OCI-LY3 (cell line): ENCODE results near the gene UTP15.

ENCODE experiments used
- H2AFZ ChIP-seq: fragments of 200-600, 300-600 bp; shearing (Covaris generic); 2 replicates; pipeline ENCODE4 v1.6.0; 2014; ENCODE audit warnings: antibody characterized with exemption, low read depth, low read length
- H3K27ac ChIP-seq: fragments of 200-600, 300-600 bp; sonication (generic); 2 replicates; pipeline ENCODE4 v1.5.1; 2014; ENCODE audit warnings: mild to moderate bottlenecking, low read length, moderate library complexity, mixed read lengths
- H3K27me3 ChIP-seq: fragments of 200-600, 300-600 bp; sonication (generic); 2 replicates; pipeline ENCODE4 v1.6.1; 2014; ENCODE audit warnings: low read depth, low read length, mixed read lengths
- H3K36me3 ChIP-seq: fragments of 200-600, 300-600 bp; sonication (generic); replicated peaks from 2 replicates; pipeline ENCODE3; 2014; ENCODE audit warnings: low read depth, low read length, mixed read lengths
- H3K4me1 ChIP-seq: fragments of 300-600, 200-600 bp; sonication (generic); 2 replicates; pipeline ENCODE4 v1.6.1; 2014; ENCODE audit warnings: low read length, mixed read lengths
- H3K4me2 ChIP-seq: fragments of 200-600, 300-600 bp; sonication (generic); 2 replicates; pipeline ENCODE4 v1.6.1; 2014; ENCODE audit warnings: low read length, mixed read lengths
- H3K4me3 ChIP-seq: fragments of 300-600, 200-600 bp; sonication (generic); 2 replicates; pipeline ENCODE4 v1.5.1; 2014; ENCODE audit warnings: antibody characterized with exemption, mild to moderate bottlenecking, low read length, moderate library complexity
- H3K79me2 ChIP-seq: fragments of 300-600, 200-600 bp; shearing (Covaris generic); 2 replicates; pipeline ENCODE4 v1.6.1; 2014; ENCODE audit warnings: mild to moderate bottlenecking, low read length, mixed read lengths
- H3K9ac ChIP-seq: fragments of 300-600, 200-600 bp; shearing (Covaris generic); 2 replicates; pipeline ENCODE4 v1.6.0; 2014; ENCODE audit warnings: mild to moderate bottlenecking, low read length, moderate library complexity
- H3K9me3 ChIP-seq: fragments of 200-600, 300-600 bp; shearing (Covaris generic); 2 replicates; pipeline ENCODE4 v1.6.1; 2014; ENCODE audit warnings: low read length, mixed read lengths; ENCODE audit not compliant: insufficient read depth
- H4K20me1 ChIP-seq: fragments of 200-600, 300-600 bp; sonication (generic); 2 replicates; pipeline ENCODE4 v1.6.1; 2016; ENCODE audit warnings: low read length, mixed read lengths; ENCODE audit not compliant: insufficient read depth
- CTCF ChIP-seq: fragments of 200-600, 300-600 bp; sonication (generic); IDR thresholded peaks from 2 replicates; pipeline ENCODE4 v1.5.1; 2014; ENCODE audit warnings: antibody characterized with exemption, low read length, low read depth
- EZH2phosphoT487 ChIP-seq: fragments of 200-600 bp; shearing (Covaris generic); IDR thresholded peaks from 2 replicates; pipeline ENCODE4 v1.6.1; 2018; ENCODE audit warnings: antibody characterized with exemption, mixed run types, low read depth

The UTP15 gene

GRCh38 chr5:73617510-73618279, 52.2 kb downstream of the UTP15 start:
- TF ChIP-seq CTCF = no peak
- no peak for TF ChIP-seq EZH2phosphoT487
- H3K27ac ChIP-seq = no peak overlapping the region
- H3K4me2 ChIP-seq = no peak overlapping the region
- H4K20me1 ChIP-seq = no peaks in the 10 kb centered on the region
- no peaks in the 10 kb centered on the region for H3K4me1 ChIP-seq
- no peaks in the 10 kb centered on the region for H3K9me3 ChIP-seq
- no peak overlapping the region for H3K4me3 ChIP-seq
- H2AFZ ChIP-seq = no peak overlapping the region
- H3K79me2 ChIP-seq = no peaks in the 10 kb centered on the region
- no peaks in the 10 kb centered on the region for H3K27me3 ChIP-seq
- no peak overlapping the region for H3K9ac ChIP-seq
- H3K36me3 ChIP-seq = no peaks in the 10 kb centered on the region

GRCh38 chr5:73619606-73620333, 54.2 kb downstream of the UTP15 start:
- H3K27ac ChIP-seq = no peak overlapping the region
- no peak overlapping the region for H2AFZ ChIP-seq
- H3K9me3 ChIP-seq = no peaks in the 10 kb centered on the region
- H3K4me2 ChIP-seq = no peak overlapping the region
- no peak overlapping the region for H3K9ac ChIP-seq
- no peaks in the 10 kb centered on the region for H4K20me1 ChIP-seq
- H3K4me1 ChIP-seq = peaks cover 5% of the 10 kb centered on the region
- no peaks in the 10 kb centered on the region for H3K79me2 ChIP-seq
- no peaks in the 10 kb centered on the region for H3K36me3 ChIP-seq
- H3K27me3 ChIP-seq = no peaks in the 10 kb centered on the region
- H3K4me3 ChIP-seq = no peak overlapping the region
- no peak for TF ChIP-seq CTCF
- TF ChIP-seq EZH2phosphoT487 = no peak

GRCh38 chr5:73620334-73620687, 54.8 kb downstream of the UTP15 start:
- H2AFZ ChIP-seq = no peak overlapping the region
- no peaks in the 10 kb centered on the region for H4K20me1 ChIP-seq
- TF ChIP-seq EZH2phosphoT487 (no peak), CTCF (no peak)
- H3K27ac ChIP-seq = no peak overlapping the region
- H3K36me3 ChIP-seq = no peaks in the 10 kb centered on the region
- H3K4me1 ChIP-seq = peaks cover 5% of the 10 kb centered on the region
- H3K9me3 ChIP-seq = no peaks in the 10 kb centered on the region
- no peaks in the 10 kb centered on the region for H3K79me2 ChIP-seq
- no peak overlapping the region for H3K4me3 ChIP-seq
- no peak overlapping the region for H3K4me2 ChIP-seq
- no peaks in the 10 kb centered on the region for H3K27me3 ChIP-seq
- H3K9ac ChIP-seq = no peak overlapping the region

- H3K4me1 ChIP-seq = peaks cover 5% of the 10 kb centered on the region
- no peaks in the 10 kb centered on the region for H3K36me3 ChIP-seq
- H3K4me2 ChIP-seq = no peak overlapping the region
- H3K9ac ChIP-seq = no peak overlapping the region
- H3K27me3 ChIP-seq = no peaks in the 10 kb centered on the region
- no peak overlapping the region for H2AFZ ChIP-seq
- no peaks in the 10 kb centered on the region for H4K20me1 ChIP-seq
- H3K9me3 ChIP-seq = no peaks in the 10 kb centered on the region
- no peak overlapping the region for H3K4me3 ChIP-seq
- no peaks in the 10 kb centered on the region for H3K79me2 ChIP-seq
- H3K27ac ChIP-seq = no peak overlapping the region
- no peak for TF ChIP-seq CTCF
- no peak for TF ChIP-seq EZH2phosphoT487
Measured at GRCh38 chr5:73623060-73623459, 57.5 kb downstream of the UTP15 start.
